Caco-2 (cell line): Measurements from ENCODE around the gene CASZ1. TPM values are rescaled to one million over a fixed set of nuclear protein-coding genes. Genes with fewer than 3 reads are reported as not detected.
A peak's percentile ranks its signal among the peaks of the same experiment; 100 is the strongest.

Experiments used
- Bru-seq: library from RNA; stranded (reverse); fragments of 400-500 nt; gene quantifications from one replicate; lab custom pipeline; 2021; lab: Mats Ljungman, UMichigan
- BruChase-seq, 2 experiments: library from RNA; stranded (reverse); fragments of 400-500 nt; gene quantifications; one replicate each; lab custom pipeline; 2021; lab: Mats Ljungman, UMichigan
- BruUV-seq: library from RNA; stranded (reverse); fragments of 400-500 nt; replicated peaks from 2 replicates; lab custom pipeline; 2021; lab: Mats Ljungman, UMichigan
- CTCF ChIA-PET: fragments of 300-600 bp; sonication (Branson Sonifier 250); formaldehyde crosslinking; loops from one replicate; lab custom pipeline; 2022; ENCODE audit warnings: antibody characterized with exemption; lab: Charles Lee
- POLR2A ChIA-PET: fragments of 300-600 bp; sonication (Branson Sonifier 250); formaldehyde crosslinking; loops from one replicate; lab custom pipeline; 2022; ENCODE audit warnings: antibody characterized with exemption; lab: Charles Lee
- DNase-seq, 2 experiments: peaks; one replicate each; pipeline versions ENCODE4 v3.0.0 to v3.0.0-alpha.2; 2020 to 2022
- H3K27me3 ChIP-seq: replicated peaks from 2 replicates; pipeline ENCODE4 v1.6.0; 2011; ENCODE audit warnings: low read length; ENCODE audit not compliant: control insufficient read depth, insufficient read depth
- H3K36me3 ChIP-seq: 2 replicates; pipeline ENCODE4 v1.5.1; 2011; ENCODE audit warnings: low read length; ENCODE audit not compliant: control insufficient read depth, insufficient read depth
- H3K4me1 ChIP-seq: fragments of 250-450 bp; sonication (Bioruptor Pico); 2 replicates; pipeline ENCODE4 v1.5.1; 2020; ENCODE audit warnings: mild to moderate bottlenecking
- H3K4me3 ChIP-seq: 2 replicates; pipeline ENCODE4 v1.5.1; 2011; ENCODE audit warnings: low read depth, mild to moderate bottlenecking, control low read depth, low read length
- H3K9me3 ChIP-seq: fragments of 250-450 bp; sonication (Bioruptor Pico); 2 replicates; pipeline ENCODE4 v1.5.1; 2020; ENCODE audit warnings: mild to moderate bottlenecking, moderate library complexity
- H3K27ac Mint-ChIP-seq: one replicate; pipeline ENCODE4 v1.8.0; 2022; ENCODE audit warnings: mixed read lengths; ENCODE audit not compliant: unreplicated experiment
- H3K27me3 Mint-ChIP-seq: one replicate; pipeline ENCODE4 v1.8.0; 2022; ENCODE audit warnings: mixed read lengths; ENCODE audit not compliant: insufficient read depth, unreplicated experiment
- H3K36me3 Mint-ChIP-seq: one replicate; pipeline ENCODE4 v1.8.0; 2022; ENCODE audit warnings: mild to moderate bottlenecking, mixed read lengths; ENCODE audit not compliant: insufficient read depth, unreplicated experiment
- H3K4me1 Mint-ChIP-seq: one replicate; pipeline ENCODE4 v1.8.0; 2022; ENCODE audit warnings: low read depth, mixed read lengths; ENCODE audit not compliant: unreplicated experiment
- H3K4me3 Mint-ChIP-seq: one replicate; pipeline ENCODE4 v1.8.0; 2022; ENCODE audit warnings: mild to moderate bottlenecking, moderate library complexity, mixed read lengths; ENCODE audit not compliant: unreplicated experiment
- H3K9me3 Mint-ChIP-seq: one replicate; pipeline ENCODE4 v1.8.0; 2022; ENCODE audit warnings: mixed read lengths; ENCODE audit not compliant: unreplicated experiment
- CTCF ChIP-seq, 2 experiments: fragments of 200-600 bp in 1 of 2; IDR thresholded peaks; 1 replicate in 1 of 2; 2 replicates in 1 of 2; pipeline versions ENCODE4 v1.5.1 to v1.8.0; 2011 to 2022; ENCODE audit warnings: antibody characterized with exemption in 1 of 2, control low read depth in 1 of 2, inconsistent platforms in 1 of 2, low read depth in 1 of 2, low read length in 1 of 2, mild to moderate bottlenecking in 1 of 2, moderate library complexity in 1 of 2; ENCODE audit not compliant: insufficient read depth in 1 of 2, severe bottlenecking in 1 of 2, unreplicated experiment in 1 of 2
- intact Hi-C: fragments of 100-400 bp; cut with micrococcal nuclease; formaldehyde crosslinking; loops from one replicate; pipeline ENCODE4 v1.10.0; 2022; ENCODE audit not compliant: unreplicated experiment
- long read RNA-seq: library from polyadenylated mRNA; stranded (forward); transcript quantifications from one replicate; pipeline ENCODE4 v2.0.0, GENCODE V29; 2022
- total RNA-seq: library from RNA; stranded (reverse); gene quantifications from 2 replicates; pipeline ENCODE4 v1.2.3, GENCODE V29; 2022

CASZ1 gene
- total RNA-seq (10.4 and 10.9 TPM in 2 replicates), Bru-seq, nascent RNA (percentile 34 among the genes with signal in this experiment), BruChase-seq, experiment 1, labeled RNA remaining after a 2-hour chase (percentile 34 among the genes with signal in this experiment), BruChase-seq, experiment 2, labeled RNA remaining after a 6-hour chase (percentile 34 among the genes with signal in this experiment)
- long read RNA-seq, partial matches to known transcripts = 3 of 5 reads
- long read RNA-seq, other reads (novel, unspliced or antisense) = 1 of 5 reads

- intact Hi-C loops = no loop called here
- Histone ChIP-seq H3K4me3 (peak within 1 kb of the TSS; percentile 46), H3K27me3 (no peaks in the 10 kb centered on the region), H3K36me3 (no peaks in the 10 kb centered on the region), H3K4me1 (no peaks in the 10 kb centered on the region), H3K9me3 (no peaks in the 10 kb centered on the region)
- H3K27ac Mint-ChIP-seq = no peak within 1 kb of the TSS
- no peaks in the 10 kb centered on the region for H3K9me3 Mint-ChIP-seq
- H3K4me3 Mint-ChIP-seq = peak within 1 kb of the TSS; percentile 91
- BruUV-seq = no TSS peak
- no peak for TF ChIP-seq CTCF (IDR thresholded peaks at IDR 0.05; ENCODE audit: insufficient read depth in 1 of 2, low read depth in 1 of 2, low read length in 1 of 2, severe bottlenecking in 1 of 2, unreplicated experiment in 1 of 2)
- ChIA-PET POLR2A (interaction anchor here (0.9 kb wide), 1 partner anchor 19 kb away, joined by 3 read pairs; no protein-coding TSS in a partner anchor), CTCF (interaction anchor here (0.7 kb wide), 1 partner anchor 200 kb away, joined by 7 read pairs; no protein-coding TSS in a partner anchor)
- peak; percentile 76 to 89 for DNase-seq
- H3K27me3 Mint-ChIP-seq = peaks cover 18% of the 10 kb centered on the region
- H3K4me1 Mint-ChIP-seq = peaks cover 7% of the 10 kb centered on the region
- H3K36me3 Mint-ChIP-seq = no peaks in the 10 kb centered on the region
These were observed at the start of gene CASZ1 for GRCh38 chr1:10796029-10796944. Gene CASZ1, minus strand, starts transcription at chr1:10796646. Its CDS starts 102,757 bp downstream, at chr1:10693889.

GRCh38 chr1:10843697-10844096 is 47.3 kb upstream of the CASZ1 start:
- BruUV-seq = no TSS peak
- Mint-ChIP-seq H3K4me1 (no peaks in the 10 kb centered on the region), H3K9me3 (peaks cover 35% of the 10 kb centered on the region), H3K4me3 (no peak overlapping the region), H3K27me3 (no peaks in the 10 kb centered on the region), H3K27ac (no peak overlapping the region), H3K36me3 (no peaks in the 10 kb centered on the region)
- ChIA-PET CTCF (no interaction called here), POLR2A (no interaction called here)
- intact Hi-C loops = no loop called here
- Histone ChIP-seq H3K4me1 (no peaks in the 10 kb centered on the region), H3K27me3 (no peaks in the 10 kb centered on the region), H3K4me3 (no peak overlapping the region), H3K36me3 (no peaks in the 10 kb centered on the region), H3K9me3 (no peaks in the 10 kb centered on the region)
- no peak for DNase-seq
- no peak for TF ChIP-seq CTCF (IDR thresholded peaks at IDR 0.05; ENCODE audit: insufficient read depth in 1 of 2, low read depth in 1 of 2, low read length in 1 of 2, severe bottlenecking in 1 of 2, unreplicated experiment in 1 of 2)

GRCh38 chr1:10841118-10841517 is 44.7 kb upstream of the CASZ1 start:
- no peaks in the 10 kb centered on the region for H3K4me1 Mint-ChIP-seq
- POLR2A ChIA-PET = interaction anchor here (0.6 kb wide), 2 partner anchors 17 to 26 kb away, joined by 3 to 4 read pairs; no protein-coding TSS in a partner anchor
- Histone ChIP-seq H3K4me3 (no peak overlapping the region), H3K4me1 (no peaks in the 10 kb centered on the region), H3K27me3 (no peaks in the 10 kb centered on the region), H3K9me3 (no peaks in the 10 kb centered on the region), H3K36me3 (no peaks in the 10 kb centered on the region)
- DNase-seq = no peak
- peaks cover 35% of the 10 kb centered on the region for H3K9me3 Mint-ChIP-seq
- no TSS peak for BruUV-seq
- intact Hi-C loops = no loop called here
- CTCF ChIA-PET = no interaction called here
- no peak overlapping the region for H3K27ac Mint-ChIP-seq
- H3K4me3 Mint-ChIP-seq = no peak overlapping the region
- no peak for TF ChIP-seq CTCF (IDR thresholded peaks at IDR 0.05; ENCODE audit: insufficient read depth in 1 of 2, low read depth in 1 of 2, low read length in 1 of 2, severe bottlenecking in 1 of 2, unreplicated experiment in 1 of 2)
- H3K36me3 Mint-ChIP-seq = no peaks in the 10 kb centered on the region
- H3K27me3 Mint-ChIP-seq = no peaks in the 10 kb centered on the region
